ENCODE measurements around the gene NYAP1.
A peak's percentile ranks its signal among the peaks of the same experiment; 100 is the strongest.
"Not testable (repeated sequence)": the region's sequence is repeated elsewhere in the genome, so short reads cannot be mapped to it uniquely, and the experiment has no call there.

The NYAP1 gene

GRCh38 chr7:100486753-100487446 is 3.2 kb downstream of the NYAP1 start:
- Histone ChIP-seq H3K9me3 (ENCODE audit: control insufficient read depth, low read length) (no peaks in the 10 kb centered on the region), H3K4me1 (ENCODE audit: control insufficient read depth, insufficient read depth, low read length) (peaks cover 3% of the 10 kb centered on the region), H3K9ac (ENCODE audit: low read length) (no peak overlapping the region), H3K4me3 (ENCODE audit: low read length) (no peak overlapping the region), H3K27me3 (replicated peaks; ENCODE audit: control insufficient read depth, insufficient read depth, low read length) (no peaks in the 10 kb centered on the region), H3K36me3 (ENCODE audit: control insufficient read depth, insufficient read depth, low read length, severe bottlenecking) (no peaks in the 10 kb centered on the region)
- no peak for DNase-seq (ENCODE audit: low read depth)

- Histone ChIP-seq H3K4me3 (ENCODE audit: low read length) (no peak overlapping the region), H3K36me3 (ENCODE audit: control insufficient read depth, insufficient read depth, low read length, severe bottlenecking) (no peaks in the 10 kb centered on the region), H3K27me3 (replicated peaks; ENCODE audit: control insufficient read depth, insufficient read depth, low read length) (no peaks in the 10 kb centered on the region), H3K9ac (ENCODE audit: low read length) (no peak overlapping the region), H3K9me3 (ENCODE audit: control insufficient read depth, low read length) (no peaks in the 10 kb centered on the region), H3K4me1 (ENCODE audit: control insufficient read depth, insufficient read depth, low read length) (no peaks in the 10 kb centered on the region)
- DNase-seq (ENCODE audit: low read depth) = no peak
These were observed 4.8 kb downstream of the NYAP1 start for GRCh38 chr7:100488333-100489095.

GRCh38 chr7:100489121-100489520 is 5.4 kb downstream of the NYAP1 start:
- DNase-seq (ENCODE audit: low read depth) = no peak
- Histone ChIP-seq H3K9me3 (ENCODE audit: control insufficient read depth, low read length) (no peaks in the 10 kb centered on the region), H3K4me1 (ENCODE audit: control insufficient read depth, insufficient read depth, low read length) (no peaks in the 10 kb centered on the region), H3K27me3 (replicated peaks; ENCODE audit: control insufficient read depth, insufficient read depth, low read length) (no peaks in the 10 kb centered on the region), H3K9ac (ENCODE audit: low read length) (no peak overlapping the region), H3K4me3 (ENCODE audit: low read length) (no peak overlapping the region), H3K36me3 (ENCODE audit: control insufficient read depth, insufficient read depth, low read length, severe bottlenecking) (no peaks in the 10 kb centered on the region)

GRCh38 chr7:100489824-100490223 is 6.1 kb downstream of the NYAP1 start:
- peak; percentile 66 for DNase-seq (ENCODE audit: low read depth)
- Histone ChIP-seq H3K4me3 (ENCODE audit: low read length) (no peak overlapping the region), H3K36me3 (ENCODE audit: control insufficient read depth, insufficient read depth, low read length, severe bottlenecking) (no peaks in the 10 kb centered on the region), H3K9ac (ENCODE audit: low read length) (no peak overlapping the region), H3K27me3 (replicated peaks; ENCODE audit: control insufficient read depth, insufficient read depth, low read length) (no peaks in the 10 kb centered on the region), H3K9me3 (ENCODE audit: control insufficient read depth, low read length) (no peaks in the 10 kb centered on the region), H3K4me1 (ENCODE audit: control insufficient read depth, insufficient read depth, low read length) (no peaks in the 10 kb centered on the region)

GRCh38 chr7:100490483-100491191 is 6.9 kb downstream of the NYAP1 start:
- no peaks in the 10 kb centered on the region for H3K9me3 ChIP-seq (ENCODE audit: control insufficient read depth, low read length)
- no peaks in the 10 kb centered on the region for H3K36me3 ChIP-seq (ENCODE audit: control insufficient read depth, insufficient read depth, low read length, severe bottlenecking)
- H3K27me3 ChIP-seq (replicated peaks; ENCODE audit: control insufficient read depth, insufficient read depth, low read length) = no peaks in the 10 kb centered on the region
- no peak overlapping the region for H3K9ac ChIP-seq (ENCODE audit: low read length)
- H3K4me1 ChIP-seq (ENCODE audit: control insufficient read depth, insufficient read depth, low read length) = no peaks in the 10 kb centered on the region
- H3K4me3 ChIP-seq (ENCODE audit: low read length) = no peak overlapping the region
- no peak for DNase-seq (ENCODE audit: low read depth)

GRCh38 chr7:100491192-100491578 is 7.5 kb downstream of the NYAP1 start:
- Histone ChIP-seq H3K9me3 (ENCODE audit: control insufficient read depth, low read length) (no peaks in the 10 kb centered on the region), H3K4me1 (ENCODE audit: control insufficient read depth, insufficient read depth, low read length) (no peaks in the 10 kb centered on the region), H3K27me3 (replicated peaks; ENCODE audit: control insufficient read depth, insufficient read depth, low read length) (no peaks in the 10 kb centered on the region), H3K36me3 (ENCODE audit: control insufficient read depth, insufficient read depth, low read length, severe bottlenecking) (no peaks in the 10 kb centered on the region), H3K4me3 (ENCODE audit: low read length) (no peak overlapping the region), H3K9ac (ENCODE audit: low read length) (no peak overlapping the region)
- DNase-seq (ENCODE audit: low read depth) = no peak

GRCh38 chr7:100492738-100493475 is 9.2 kb downstream of the NYAP1 start:
- no peak overlapping the region for H3K9ac ChIP-seq (ENCODE audit: low read length)
- no peaks in the 10 kb centered on the region for H3K9me3 ChIP-seq (ENCODE audit: control insufficient read depth, low read length)
- peak overlapping the region; percentile 52 for H3K4me3 ChIP-seq (ENCODE audit: low read length)
- H3K4me1 ChIP-seq (ENCODE audit: control insufficient read depth, insufficient read depth, low read length) = no peaks in the 10 kb centered on the region
- no peaks in the 10 kb centered on the region for H3K36me3 ChIP-seq (ENCODE audit: control insufficient read depth, insufficient read depth, low read length, severe bottlenecking)
- H3K27me3 ChIP-seq (replicated peaks; ENCODE audit: control insufficient read depth, insufficient read depth, low read length) = no peaks in the 10 kb centered on the region
- DNase-seq (ENCODE audit: low read depth) = no peak

GRCh38 chr7:100493476-100494264 is 9.9 kb downstream of the NYAP1 start:
- DNase-seq (ENCODE audit: low read depth) = no peak
- H3K4me3 ChIP-seq (ENCODE audit: low read length) = peak overlapping the region; percentile 52
- no peaks in the 10 kb centered on the region for H3K9me3 ChIP-seq (ENCODE audit: control insufficient read depth, low read length)

GRCh38 chr7:100496509-100496908 is 12.8 kb downstream of the NYAP1 start:
- no peaks in the 10 kb centered on the region for H3K36me3 ChIP-seq (ENCODE audit: control insufficient read depth, insufficient read depth, low read length, severe bottlenecking)
- H3K4me3 ChIP-seq (ENCODE audit: low read length) = no peak overlapping the region
- DNase-seq (ENCODE audit: low read depth) = no peak
- H3K9ac ChIP-seq (ENCODE audit: low read length) = no peak overlapping the region
- no peaks in the 10 kb centered on the region for H3K4me1 ChIP-seq (ENCODE audit: control insufficient read depth, insufficient read depth, low read length)
- no peaks in the 10 kb centered on the region for H3K9me3 ChIP-seq (ENCODE audit: control insufficient read depth, low read length)
- no peaks in the 10 kb centered on the region for H3K27me3 ChIP-seq (replicated peaks; ENCODE audit: control insufficient read depth, insufficient read depth, low read length)

More at GRCh38 chr7:100493476-100494264, 9.9 kb downstream of the NYAP1 start:
- no peaks in the 10 kb centered on the region for H3K27me3 ChIP-seq (replicated peaks; ENCODE audit: control insufficient read depth, insufficient read depth, low read length)
- H3K9ac ChIP-seq (ENCODE audit: low read length) = no peak overlapping the region
- no peaks in the 10 kb centered on the region for H3K36me3 ChIP-seq (ENCODE audit: control insufficient read depth, insufficient read depth, low read length, severe bottlenecking)
- H3K4me1 ChIP-seq (ENCODE audit: control insufficient read depth, insufficient read depth, low read length) = no peaks in the 10 kb centered on the region

GRCh38 chr7:100500743-100501142 is 17.0 kb downstream of the NYAP1 start:
- H3K4me1 ChIP-seq (ENCODE audit: control insufficient read depth, insufficient read depth, low read length); H3K4me3 ChIP-seq (ENCODE audit: low read length); H3K27me3 ChIP-seq (replicated peaks; ENCODE audit: control insufficient read depth, insufficient read depth, low read length); H3K36me3 ChIP-seq (ENCODE audit: control insufficient read depth, insufficient read depth, low read length, severe bottlenecking); H3K9me3 ChIP-seq (ENCODE audit: control insufficient read depth, low read length); DNase-seq (ENCODE audit: low read depth); H3K9ac ChIP-seq (ENCODE audit: low read length): not testable (repeated sequence)
